ENCODE data around the gene POLR2A. TPM values are rescaled to one million over a fixed set of nuclear protein-coding genes. Genes with fewer than 3 reads are reported as not detected.

Gene POLR2A
- total RNA-seq, 1 donor from 2014 or later = 69.5 TPM

GRCh38 chr17:7437950-7438614 is 46.1 kb upstream of the POLR2A start:
- H3K27ac ChIP-seq = peak overlapping the region in 1 of 2 donors; percentile 25
- TF ChIP-seq, protein P1, sequence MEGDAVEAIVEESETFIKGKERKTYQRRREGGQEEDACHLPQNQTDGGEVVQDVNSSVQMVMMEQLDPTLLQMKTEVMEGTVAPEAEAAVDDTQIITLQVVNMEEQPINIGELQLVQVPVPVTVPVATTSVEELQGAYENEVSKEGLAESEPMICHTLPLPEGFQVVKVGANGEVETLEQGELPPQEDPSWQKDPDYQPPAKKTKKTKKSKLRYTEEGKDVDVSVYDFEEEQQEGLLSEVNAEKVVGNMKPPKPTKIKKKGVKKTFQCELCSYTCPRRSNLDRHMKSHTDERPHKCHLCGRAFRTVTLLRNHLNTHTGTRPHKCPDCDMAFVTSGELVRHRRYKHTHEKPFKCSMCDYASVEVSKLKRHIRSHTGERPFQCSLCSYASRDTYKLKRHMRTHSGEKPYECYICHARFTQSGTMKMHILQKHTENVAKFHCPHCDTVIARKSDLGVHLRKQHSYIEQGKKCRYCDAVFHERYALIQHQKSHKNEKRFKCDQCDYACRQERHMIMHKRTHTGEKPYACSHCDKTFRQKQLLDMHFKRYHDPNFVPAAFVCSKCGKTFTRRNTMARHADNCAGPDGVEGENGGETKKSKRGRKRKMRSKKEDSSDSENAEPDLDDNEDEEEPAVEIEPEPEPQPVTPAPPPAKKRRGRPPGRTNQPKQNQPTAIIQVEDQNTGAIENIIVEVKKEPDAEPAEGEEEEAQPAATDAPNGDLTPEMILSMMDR (IDR thresholded peaks at IDR 0.05) = no peak
- peaks cover 14% of the 10 kb centered on the region for H3K27me3 ChIP-seq
- intact Hi-C loops (cut with DNase I) = loop anchor here (1.0 to 2.0 kb wide), 4 partner anchors 17 to 123 kb away; partner anchors contain the start of genes POLR2A and SENP3
- DNase-seq (ENCODE audit: low spot score in 2 of 2) = no peak
- peaks cover 18 to 36% of the 10 kb centered on the region in 2 donors for H3K4me1 ChIP-seq
- no peaks in the 10 kb centered on the region for H3K9me3 ChIP-seq
- peak overlapping the region; percentile 45 to 69 for H3K4me3 ChIP-seq
- no peaks in the 10 kb centered on the region for H3K36me3 ChIP-seq

DNA sequence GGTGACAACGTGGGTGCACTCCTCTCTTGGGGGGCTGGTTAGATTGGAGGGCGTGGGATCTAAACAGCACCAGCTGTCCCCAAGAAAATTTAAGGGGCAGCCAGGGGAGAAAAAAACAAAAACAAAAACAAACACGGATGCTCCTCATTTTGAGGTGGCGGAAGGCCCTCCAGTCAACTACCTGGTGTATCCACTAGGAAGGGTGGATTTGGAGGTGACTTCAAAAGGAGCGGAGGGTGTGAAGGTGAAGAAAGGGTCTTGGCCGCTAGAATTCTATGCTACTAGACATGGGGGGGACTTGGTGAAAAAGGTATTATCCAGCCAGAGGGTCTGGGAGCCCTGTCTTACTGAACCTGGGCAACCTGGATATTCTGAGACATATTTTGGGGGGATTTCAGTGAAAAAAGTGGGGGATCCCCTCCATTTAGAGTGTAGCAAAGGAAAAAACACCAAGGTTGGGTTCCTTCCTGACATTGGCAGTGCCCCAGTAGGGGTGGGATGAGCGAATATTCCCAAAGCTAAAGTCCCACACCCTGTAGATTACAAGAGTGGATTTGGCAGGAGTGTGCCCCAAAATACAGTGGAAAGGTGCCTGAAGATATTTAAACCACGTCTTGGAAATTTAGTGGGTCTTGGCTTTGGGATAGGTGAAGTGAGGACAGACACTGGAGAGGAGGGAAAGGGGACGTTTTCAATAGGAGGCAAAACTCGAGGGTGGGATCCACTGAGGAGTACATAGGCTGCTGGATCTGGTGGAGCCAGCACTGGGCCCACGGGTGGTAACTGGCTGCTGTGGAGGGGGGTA is 45.3 kb upstream of the POLR2A start:
- Histone ChIP-seq H3K4me3 (peak overlapping the region; percentile 51 to 69), H3K27me3 (peaks cover 14% of the 10 kb centered on the region), H3K27ac (no peak overlapping the region), H3K9me3 (no peaks in the 10 kb centered on the region), H3K36me3 (no peaks in the 10 kb centered on the region), H3K4me1 (peaks cover 18 to 36% of the 10 kb centered on the region in 2 donors)
- TF ChIP-seq, protein P1 (IDR thresholded peaks at IDR 0.05) = no peak
- no peak for DNase-seq (ENCODE audit: low spot score in 2 of 2)
- intact Hi-C loops (cut with DNase I) = loop anchor here (1.0 kb wide), 1 partner anchor 83 kb away; no protein-coding TSS in a partner anchor

GRCh38 chr17:7439462-7440112 is 44.6 kb upstream of the POLR2A start, which contains the start of gene FGF11:
Gene FGF11 (plus strand): TSS chr17:7439512. CDS start chr17:7439621, 109 bp downstream.
- H3K9me3 ChIP-seq = no peaks in the 10 kb centered on the region
- TF ChIP-seq, protein P1 (IDR thresholded peaks at IDR 0.05) = no peak
- no peak for DNase-seq (ENCODE audit: low spot score in 2 of 2)
- intact Hi-C loops (cut with DNase I) = no loop called here
- H3K36me3 ChIP-seq = no peaks in the 10 kb centered on the region
- peaks cover 18 to 39% of the 10 kb centered on the region in 2 donors for H3K4me1 ChIP-seq
- H3K4me3 ChIP-seq = peak within 1 kb of the TSS; percentile 51 to 69
- H3K27ac ChIP-seq = no peak within 1 kb of the TSS
- H3K27me3 ChIP-seq = peaks cover 14% of the 10 kb centered on the region

GRCh38 chr17:7440113-7440833 is 43.9 kb upstream of the POLR2A start:
- H3K27ac ChIP-seq = no peak overlapping the region
- no peaks in the 10 kb centered on the region for H3K36me3 ChIP-seq
- DNase-seq (ENCODE audit: low spot score in 2 of 2) = peak in 1 of 2 donors; percentile 73
- intact Hi-C loops (cut with DNase I) = no loop called here
- TF ChIP-seq, protein P1 (IDR thresholded peaks at IDR 0.05) = no peak
- H3K9me3 ChIP-seq = no peaks in the 10 kb centered on the region
- peak overlapping the region; percentile 51 to 53 for H3K4me3 ChIP-seq
- peaks cover 14% of the 10 kb centered on the region for H3K27me3 ChIP-seq
- peaks cover 22 to 45% of the 10 kb centered on the region in 2 donors for H3K4me1 ChIP-seq

GRCh38 chr17:7440834-7441195 is 43.4 kb upstream of the POLR2A start:
- H3K4me3 ChIP-seq = peak overlapping the region; percentile 51 to 53
- no peaks in the 10 kb centered on the region for H3K36me3 ChIP-seq
- H3K27me3 ChIP-seq = peaks cover 14% of the 10 kb centered on the region
- intact Hi-C loops (cut with DNase I) = no loop called here
- H3K9me3 ChIP-seq = no peaks in the 10 kb centered on the region
- H3K27ac ChIP-seq = no peak overlapping the region
- H3K4me1 ChIP-seq = peaks cover 25 to 46% of the 10 kb centered on the region in 2 donors
- DNase-seq (ENCODE audit: low spot score in 2 of 2) = no peak
- TF ChIP-seq, protein P1 (IDR thresholded peaks at IDR 0.05) = no peak

All from ascending aorta (tissue), 2 donors.